Stimulated activated CD8-positive, alpha-beta memory T cell treated with anti-CD3 and anti-CD28 coated beads, Interleukin-7, amount 100 ng/mL, for 24 hours (primary cell): ENCODE measurements around the gene RASAL2.

Experiments
- DNase-seq: peaks from one replicate; pipeline ENCODE4 v3.0.0-alpha.2; 2020; ENCODE audit warnings: low read depth

RASAL2 gene

GRCh38 chr1:178461104-178461503 lies 367.2 kb downstream of the RASAL2 start:
- no peak for DNase-seq

DNA sequence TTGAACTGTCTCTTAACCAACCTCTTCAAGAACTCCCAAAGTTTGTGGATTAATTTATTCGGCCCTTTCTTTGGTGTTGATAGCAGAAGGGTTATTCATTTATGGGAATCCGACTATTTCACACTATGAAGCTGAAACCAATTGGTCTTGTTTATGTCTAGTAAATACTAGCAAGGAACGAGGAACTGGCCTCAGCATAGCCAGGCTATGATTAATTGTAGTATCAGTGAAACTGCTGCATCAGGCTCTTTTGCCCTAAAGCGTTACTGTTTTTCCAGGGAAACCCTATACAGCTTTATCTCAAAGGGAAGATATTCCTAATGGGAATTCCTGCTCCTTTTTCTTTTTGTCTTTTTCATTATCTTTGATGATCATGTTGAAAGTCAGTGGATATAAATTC lies 367.8 kb downstream of the RASAL2 start:
- no peak for DNase-seq

GRCh38 chr1:178464141-178464540 lies 370.2 kb downstream of the RASAL2 start:
- no peak for DNase-seq

DNA sequence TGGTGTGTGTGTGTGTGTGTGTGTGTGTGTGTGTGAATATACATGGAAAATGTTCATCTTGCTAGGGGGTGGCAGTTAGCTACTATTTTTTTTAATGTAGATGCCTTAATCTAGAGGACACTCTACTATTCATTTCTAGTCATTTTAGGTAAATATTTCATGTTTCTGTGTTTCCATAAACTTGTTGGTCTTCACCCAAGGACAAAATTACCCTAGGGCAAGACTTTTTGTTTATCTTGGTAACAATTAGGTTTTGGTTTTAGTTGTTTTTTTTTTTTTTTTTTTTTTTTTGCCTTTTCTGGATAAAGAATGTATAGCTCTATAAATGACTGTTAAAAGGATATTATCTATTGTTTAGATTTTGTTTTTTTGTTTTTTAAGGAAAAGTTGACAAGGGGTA lies 370.7 kb downstream of the RASAL2 start:
- DNase-seq, result no peak

DNA sequence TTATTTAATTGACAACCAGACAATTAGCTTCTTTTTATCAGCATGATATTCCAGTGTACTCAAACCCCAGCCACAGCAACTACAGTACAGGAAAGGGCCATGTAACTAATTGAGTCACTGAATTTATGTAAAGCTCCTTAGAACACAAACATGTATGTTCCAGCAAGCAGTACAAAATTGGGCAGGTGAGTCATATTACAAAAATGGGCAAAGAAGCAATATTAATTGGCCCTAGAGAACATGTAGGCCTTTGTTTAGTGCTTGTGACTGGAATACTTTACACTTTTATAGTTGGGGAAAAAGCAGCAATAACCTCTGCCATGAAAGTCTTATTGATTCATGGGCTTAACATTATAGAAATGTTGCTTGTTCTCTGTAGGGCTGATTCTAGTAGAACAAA lies 371.1 kb downstream of the RASAL2 start:
- DNase-seq, result no peak

- no peak for DNase-seq
Observed at GRCh38 chr1:178467837-178468236, 373.9 kb downstream of the RASAL2 start.

DNA sequence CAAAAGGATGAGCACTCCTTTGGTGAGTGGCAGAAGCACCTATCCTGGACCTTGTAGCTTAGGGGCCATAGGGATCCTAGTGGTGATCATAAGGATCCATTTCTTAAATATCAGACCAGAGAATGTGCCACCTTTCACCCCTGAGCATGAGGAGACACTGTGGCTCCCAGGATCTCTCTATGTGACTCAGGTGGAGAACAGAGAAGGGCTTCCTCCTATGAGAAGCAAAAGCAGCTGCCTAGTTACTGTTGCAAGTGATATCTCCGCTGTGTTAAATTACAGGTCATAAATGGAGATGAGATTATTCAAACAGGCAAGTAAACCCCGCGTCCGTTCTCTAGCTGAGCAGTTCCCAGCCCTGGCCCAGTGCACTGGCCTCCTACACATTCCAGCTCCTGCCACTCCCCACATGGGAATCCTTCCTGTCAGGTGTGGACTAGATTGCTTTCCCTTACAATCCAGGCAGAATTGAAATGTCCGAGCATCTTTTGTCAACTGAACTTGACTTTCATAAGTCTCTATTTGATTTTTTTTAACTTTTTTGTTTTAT lies 376.6 kb downstream of the RASAL2 start:
- DNase-seq, result no peak

DNA sequence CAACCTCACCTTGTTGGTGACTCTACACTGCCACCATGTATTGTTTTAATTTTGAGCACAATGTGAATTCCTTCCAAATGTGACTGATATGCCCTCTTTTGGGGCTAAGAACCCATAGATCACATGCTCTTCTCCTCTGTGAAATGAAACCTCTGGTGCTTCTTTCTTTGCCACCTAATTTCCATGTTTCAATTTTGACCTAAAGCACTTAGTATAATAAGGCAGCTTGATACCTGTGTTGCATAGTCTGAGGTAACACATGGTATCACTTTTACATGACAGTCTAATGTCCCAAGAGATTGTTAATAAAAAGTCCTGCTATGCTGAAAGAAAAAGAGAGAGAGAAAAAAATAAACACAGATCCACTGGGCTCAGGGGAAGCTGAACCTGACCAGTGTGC lies 378.6 kb downstream of the RASAL2 start:
- DNase-seq, result no peak

DNA sequence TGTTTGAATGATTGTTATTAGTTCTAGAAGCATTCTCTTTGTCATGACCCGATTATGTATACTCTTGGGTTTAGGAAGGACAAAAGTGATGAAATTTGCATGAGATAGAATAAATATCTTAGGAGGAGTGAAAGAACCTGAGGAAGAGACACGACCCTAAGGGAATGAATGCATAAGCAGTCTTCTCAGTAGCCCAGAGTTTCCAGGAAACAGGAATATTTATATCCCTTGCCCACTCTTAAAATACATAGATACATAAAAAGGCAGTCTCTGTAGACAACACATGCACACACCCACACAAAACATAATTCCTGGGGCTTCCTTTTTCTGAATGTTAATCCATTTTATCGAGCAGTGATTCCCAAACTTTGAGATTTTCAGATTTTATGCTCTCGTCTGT lies 383.5 kb downstream of the RASAL2 start:
- DNase-seq, result no peak

- DNase-seq, result no peak
Observed at GRCh38 chr1:178477841-178478240, 383.9 kb downstream of the RASAL2 start.

DNA sequence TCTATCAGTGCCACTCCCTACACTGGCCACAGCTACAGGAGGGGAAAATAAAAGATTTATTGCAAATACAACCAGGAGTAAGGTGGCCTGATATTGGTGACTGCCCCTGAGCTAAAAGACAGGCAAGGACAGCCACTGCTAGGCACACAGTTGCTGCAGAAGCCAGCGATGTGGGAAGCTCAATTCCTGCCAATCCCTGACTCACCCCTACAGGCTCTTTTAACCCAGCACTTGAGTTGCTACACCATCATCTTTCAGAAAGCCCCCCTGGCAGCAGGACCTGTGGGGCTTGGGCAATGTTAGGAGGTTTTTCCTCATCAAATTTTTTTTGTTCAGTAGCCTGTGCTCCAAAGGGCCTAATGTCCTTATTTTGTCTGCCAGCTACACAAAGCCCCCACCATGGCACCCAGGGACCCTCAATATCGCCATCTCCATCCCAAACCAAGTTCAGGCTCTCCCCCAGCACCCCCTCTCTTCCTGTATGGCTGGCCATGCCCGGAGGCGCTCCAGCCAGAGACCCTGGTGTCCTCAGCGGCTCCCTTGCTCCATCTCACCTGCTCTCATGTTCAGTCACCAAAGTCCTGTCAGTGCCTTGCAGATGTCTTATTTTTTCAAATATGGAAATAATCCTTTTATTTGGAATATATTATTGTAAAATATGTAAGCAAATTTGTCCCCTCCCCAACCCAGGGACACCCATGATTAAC lies 389.5 kb downstream of the RASAL2 start:
- no peak for DNase-seq

DNA sequence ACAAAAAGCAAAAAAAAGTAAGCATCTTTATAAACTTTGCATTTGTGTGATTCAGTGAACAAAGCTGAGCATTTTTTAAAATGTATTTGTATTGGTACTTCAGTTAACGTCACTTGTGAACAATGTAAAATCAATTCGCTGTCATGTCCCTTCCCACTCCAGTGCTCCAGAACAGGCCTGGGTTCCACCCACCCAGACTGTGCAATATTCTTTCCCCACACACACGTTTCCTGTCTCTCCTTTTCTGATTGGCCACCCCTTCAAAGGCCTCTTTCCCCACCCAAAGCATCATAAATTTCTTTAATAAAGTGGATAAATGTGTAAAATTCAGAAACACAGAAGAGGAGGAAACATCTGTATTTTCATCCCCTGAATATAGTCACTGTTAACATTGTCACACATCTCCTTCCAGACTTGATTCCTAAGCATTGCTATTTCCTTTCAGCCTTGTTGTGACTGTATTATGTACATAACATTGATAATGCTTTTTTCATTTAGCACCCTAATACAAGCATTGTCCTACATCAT lies 390.9 kb downstream of the RASAL2 start:
- no peak for DNase-seq

DNA sequence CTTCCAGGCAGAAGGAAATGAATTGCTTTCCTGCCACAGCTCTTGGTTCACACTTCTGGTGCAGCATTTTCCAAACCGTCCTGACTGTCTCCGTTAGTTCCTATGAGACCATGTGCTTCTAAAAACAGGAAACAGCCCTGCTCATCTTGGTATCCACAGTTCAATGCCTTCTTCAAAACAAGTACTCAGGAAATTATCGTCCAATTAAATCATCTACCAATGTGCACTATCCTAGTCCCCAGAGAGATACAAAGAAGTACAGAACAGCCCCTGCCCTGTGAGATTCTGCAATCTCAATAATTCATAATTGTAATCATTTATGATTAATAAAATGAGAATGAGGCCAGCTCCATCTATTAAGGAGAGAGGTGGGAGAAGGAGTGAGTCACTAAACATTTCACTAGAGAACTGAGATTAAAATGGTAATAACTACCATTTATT lies 391.7 kb downstream of the RASAL2 start:
- DNase-seq, result no peak

GRCh38 chr1:178486100-178487069 lies 392.5 kb downstream of the RASAL2 start:
- no peak for DNase-seq

- DNase-seq, result no peak
Observed at GRCh38 chr1:178487070-178487615, 393.2 kb downstream of the RASAL2 start.

- no peak for DNase-seq
Observed at GRCh38 chr1:178488393-178488792, 394.5 kb downstream of the RASAL2 start.

DNA sequence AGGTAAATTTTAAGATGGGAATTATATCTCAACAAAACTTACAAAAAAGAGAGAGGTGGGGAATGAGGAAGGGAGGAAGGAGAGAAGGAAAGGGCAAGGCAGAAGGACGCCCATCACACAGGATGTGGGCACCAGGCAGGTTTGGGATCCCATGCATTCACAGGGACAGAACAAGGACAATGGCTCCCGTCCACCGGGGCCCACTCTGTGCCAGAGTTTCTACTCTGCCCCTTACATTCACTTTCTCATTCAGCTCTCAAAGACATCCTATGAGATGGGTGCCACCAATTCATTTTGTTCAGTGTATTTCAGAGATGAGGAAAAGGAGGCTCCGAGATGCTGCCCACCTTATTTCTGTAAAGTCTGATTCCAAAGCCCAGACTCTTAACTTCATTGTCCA lies 395.5 kb downstream of the RASAL2 start:
- DNase-seq, result no peak

GRCh38 chr1:178490136-178490535 lies 396.2 kb downstream of the RASAL2 start:
- DNase-seq, result no peak

DNA sequence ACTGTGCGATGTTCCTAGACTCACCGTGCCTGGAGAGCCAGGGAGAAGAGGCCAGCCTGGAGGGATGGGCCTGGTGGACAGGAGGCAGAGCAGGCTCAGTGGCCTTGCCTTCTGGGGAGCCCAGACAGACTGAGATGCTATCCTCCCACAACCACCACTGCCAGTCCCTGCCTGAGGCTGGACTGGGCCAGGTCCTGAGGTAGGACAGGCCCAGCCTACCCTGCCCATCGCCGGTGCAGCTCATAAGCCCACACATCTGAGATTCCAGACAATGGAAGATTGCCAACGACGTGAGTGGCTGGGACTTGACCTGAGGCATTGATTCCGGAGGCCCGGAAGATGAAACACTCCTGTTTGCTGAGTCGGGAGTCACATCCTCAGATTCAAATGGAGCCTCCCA lies 397.1 kb downstream of the RASAL2 start:
- no peak for DNase-seq

GRCh38 chr1:178491721-178492120 lies 397.8 kb downstream of the RASAL2 start:
- no peak for DNase-seq

GRCh38 chr1:178492341-178492740 lies 398.4 kb downstream of the RASAL2 start:
- no peak for DNase-seq

GRCh38 chr1:178493301-178493741 lies 399.4 kb downstream of the RASAL2 start:
- DNase-seq, result no peak
